ENCODE results near the gene JAKMIP1.

GRCh38 chr4:6235012-6235411 is 34.7 kb upstream of the JAKMIP1 start:
- TF ChIP-seq, protein P1, sequence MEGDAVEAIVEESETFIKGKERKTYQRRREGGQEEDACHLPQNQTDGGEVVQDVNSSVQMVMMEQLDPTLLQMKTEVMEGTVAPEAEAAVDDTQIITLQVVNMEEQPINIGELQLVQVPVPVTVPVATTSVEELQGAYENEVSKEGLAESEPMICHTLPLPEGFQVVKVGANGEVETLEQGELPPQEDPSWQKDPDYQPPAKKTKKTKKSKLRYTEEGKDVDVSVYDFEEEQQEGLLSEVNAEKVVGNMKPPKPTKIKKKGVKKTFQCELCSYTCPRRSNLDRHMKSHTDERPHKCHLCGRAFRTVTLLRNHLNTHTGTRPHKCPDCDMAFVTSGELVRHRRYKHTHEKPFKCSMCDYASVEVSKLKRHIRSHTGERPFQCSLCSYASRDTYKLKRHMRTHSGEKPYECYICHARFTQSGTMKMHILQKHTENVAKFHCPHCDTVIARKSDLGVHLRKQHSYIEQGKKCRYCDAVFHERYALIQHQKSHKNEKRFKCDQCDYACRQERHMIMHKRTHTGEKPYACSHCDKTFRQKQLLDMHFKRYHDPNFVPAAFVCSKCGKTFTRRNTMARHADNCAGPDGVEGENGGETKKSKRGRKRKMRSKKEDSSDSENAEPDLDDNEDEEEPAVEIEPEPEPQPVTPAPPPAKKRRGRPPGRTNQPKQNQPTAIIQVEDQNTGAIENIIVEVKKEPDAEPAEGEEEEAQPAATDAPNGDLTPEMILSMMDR (IDR thresholded peaks at IDR 0.05): no peak
- no peak for TF ChIP-seq POLR2AphosphoS5 (IDR thresholded peaks at IDR 0.05)

Data from breast epithelium (tissue), 3 donors.